ENCODE measurements around the gene NELFCD.

GRCh38 chr20:59043698-59044097, 62.6 kb downstream of the NELFCD start:
- TF ChIP-seq POLR2A (IDR thresholded peaks at IDR 0.05) = no peak
- TF ChIP-seq CTCF (IDR thresholded peaks at IDR 0.05) = no peak
